Aorta (tissue), 5 donors: Measurements from ENCODE around the gene HSF2BP. TPM values are rescaled to one million over a fixed set of nuclear protein-coding genes. Genes with fewer than 3 reads are reported as not detected.
"Not testable (repeated sequence)": the region's sequence is repeated elsewhere in the genome, so short reads cannot be mapped to it uniquely, and the experiment has no call there.

Source experiments
- ATAC-seq: fragments of 200-7000 bp; cut with Tn5 transposase; one replicate; pipeline ENCODE4 v1.9.1; 2022; ENCODE audit warnings: moderate library complexity; ENCODE audit not compliant: low FRiP score
- DNase-seq, 2 donors: peaks; one replicate each; pipeline ENCODE4 v3.0.0-alpha.2; 2020
- H3K27ac ChIP-seq, 2 donors: one replicate each; pipeline ENCODE4 v1.5.1; 2013; ENCODE audit warnings: low read length in 2 of 2, mild to moderate bottlenecking in 2 of 2, moderate library complexity in 2 of 2, control low read depth in 1 of 2, inconsistent platforms in 1 of 2, low read depth in 1 of 2
- H3K27me3 ChIP-seq, 2 donors: one replicate each; pipeline ENCODE4 v1.6.1; 2013; ENCODE audit warnings: control low read depth in 1 of 2, low read length in 1 of 2, mild to moderate bottlenecking in 1 of 2, moderate library complexity in 1 of 2; ENCODE audit not compliant: insufficient read depth in 2 of 2, control insufficient read depth in 1 of 2
- H3K36me3 ChIP-seq, 2 donors: one replicate each; pipeline ENCODE4 v1.6.1; 2013; ENCODE audit warnings: control low read depth in 1 of 2, low read length in 1 of 2, mild to moderate bottlenecking in 1 of 2; ENCODE audit not compliant: insufficient read depth in 2 of 2, control insufficient read depth in 1 of 2
- H3K4me1 ChIP-seq, 2 donors: one replicate each; pipeline ENCODE4 v1.6.1; 2013; ENCODE audit warnings: low read length in 2 of 2, control low read depth in 1 of 2, mild to moderate bottlenecking in 1 of 2, moderate library complexity in 1 of 2; ENCODE audit not compliant: insufficient read depth in 2 of 2, control insufficient read depth in 1 of 2
- H3K4me3 ChIP-seq, 2 donors: one replicate each; pipeline ENCODE4 v1.5.1; 2013; ENCODE audit warnings: low read length in 2 of 2, control low read depth in 1 of 2, mild to moderate bottlenecking in 1 of 2
- H3K9me3 ChIP-seq: one replicate; pipeline ENCODE4 v1.6.1; 2013; ENCODE audit warnings: mild to moderate bottlenecking, low read length; ENCODE audit not compliant: control insufficient read depth
- WGBS, 2 donors: extraction: QIAGEN DNeasy Blood & Tissue Kit; methylation state at CpG; one replicate each; pipeline ENCODE4 v1.1.7; 2013; 5-methylcytosine and 5-hydroxymethylcytosine counted together
- intact Hi-C, 2 donors: fragments of 100-400 bp; cut with DNase I; formaldehyde crosslinking; loops; one replicate each; pipeline versions ENCODE4 v1.14.2 to v1.15.0; 2022
- polyA plus RNA-seq, 2 donors: library from polyadenylated mRNA; stranded (reverse); fragments of 200-250 nt; gene quantifications; one replicate each; pipeline ENCODE4 v1.2.3, GENCODE V29; 2013
- total RNA-seq, 2 donors: library from RNA; stranded (reverse); fragmentation: NEBNext Ultra II Directional; extraction: Animal tissue kit (Norgen Biotek cat#: 25700); gene quantifications; one replicate each; pipeline ENCODE4 v1.2.1, GENCODE V29; 2021
- donor health status: healthy with polysubstance abuse.
- donor health status: Bipolar disorder and iron deficiency.
- donor health status: DM: no; HTN: no; CAD: no.
- donor health status: DM: no; HTN: no; CAD: no.
- donor health status: DM: yes; HTN: yes; CAD: no.

HSF2BP gene
- total and polyA plus RNA-seq, 4 donors, result 0.51 TPM; not detected in 3

DNA sequence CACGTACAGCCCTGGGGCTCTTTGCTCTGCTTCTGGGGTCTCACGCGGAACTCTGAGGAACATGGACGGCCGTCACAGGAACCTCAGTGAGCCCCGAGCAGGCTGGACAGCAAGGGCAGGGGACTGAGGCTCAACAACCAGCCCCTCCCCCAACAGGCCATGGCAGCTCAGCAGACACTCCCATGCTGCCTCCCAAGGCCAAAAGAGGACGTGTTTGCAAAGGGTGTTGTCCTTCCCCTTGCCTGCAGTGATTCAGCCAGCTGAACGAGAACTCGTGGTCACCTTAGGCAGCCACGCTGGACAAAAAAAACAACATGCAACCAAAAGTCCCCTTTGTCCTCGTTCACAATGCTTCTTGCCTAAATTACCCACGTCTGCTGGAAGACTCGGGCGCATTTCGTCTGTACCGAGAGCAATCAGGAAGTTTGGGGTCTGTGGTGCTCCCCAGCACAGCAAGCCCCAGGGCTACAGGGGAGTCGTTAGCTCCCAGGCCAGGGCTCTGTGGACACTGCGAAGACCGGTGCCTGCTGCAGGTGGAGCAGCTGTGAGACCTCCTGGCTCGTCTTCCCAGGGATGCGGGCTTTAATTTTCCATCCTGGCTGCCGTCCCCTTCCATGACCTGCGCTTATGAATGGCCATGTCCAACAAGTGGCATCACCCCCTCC is 156.7 kb downstream of the HSF2BP start:
- H3K4me3 ChIP-seq, DNase-seq, H3K4me1 ChIP-seq, H3K36me3 ChIP-seq, H3K27me3 ChIP-seq, ATAC-seq, H3K9me3 ChIP-seq, intact Hi-C loops, H3K27ac ChIP-seq: not testable (repeated sequence)
- no CpG with 5 or more reads among the region's 23 CpGs for WGBS, 2 donors

DNA sequence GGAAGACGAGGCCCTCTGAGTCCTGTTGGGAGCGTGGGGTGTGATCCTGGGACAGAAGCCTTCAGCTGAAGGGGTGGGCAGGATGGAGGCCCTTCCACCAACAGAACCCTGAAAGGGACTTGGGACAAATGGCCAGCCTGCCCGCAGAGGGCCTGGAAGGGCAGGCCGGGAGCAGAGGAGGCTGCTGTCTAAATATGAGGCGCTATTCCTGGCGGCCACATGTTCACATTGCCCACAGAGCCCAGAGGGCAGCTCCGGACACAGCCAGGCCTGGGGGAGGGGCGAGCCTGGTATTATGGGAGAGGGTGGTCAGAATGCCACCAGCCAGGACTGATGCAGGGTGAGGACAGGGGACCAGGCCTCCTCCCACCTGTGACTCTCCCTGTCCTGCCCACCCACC is 160.4 kb downstream of the HSF2BP start:
- H3K36me3 ChIP-seq, H3K4me3 ChIP-seq, H3K4me1 ChIP-seq, ATAC-seq, H3K27ac ChIP-seq, H3K27me3 ChIP-seq, intact Hi-C loops, H3K9me3 ChIP-seq, DNase-seq: not testable (repeated sequence)
- 80 to 97% methylated on average over 1 to 2 of the region's 8 CpGs for WGBS, 2 donors

DNA sequence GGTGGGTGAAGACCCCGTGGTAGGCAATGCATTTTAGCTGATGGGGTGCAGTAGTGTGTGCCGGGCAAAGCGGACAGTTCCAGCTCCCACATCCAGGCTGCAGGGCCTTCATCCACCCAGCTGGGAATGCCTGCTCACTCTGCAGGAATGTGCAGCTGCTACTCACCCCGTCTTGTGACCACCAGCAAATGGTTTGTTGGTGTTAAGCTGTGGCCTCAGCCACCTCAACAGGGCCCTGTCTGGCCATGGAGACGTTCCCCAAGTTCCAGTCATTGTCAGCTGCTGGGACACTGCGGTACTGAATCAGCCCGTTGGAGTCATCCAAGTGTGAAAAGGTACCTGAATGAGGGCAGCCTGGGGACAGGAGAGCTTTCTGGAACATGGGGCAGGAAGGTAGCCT is 161.2 kb downstream of the HSF2BP start:
- DNase-seq, ATAC-seq, intact Hi-C loops, H3K36me3 ChIP-seq, H3K27ac ChIP-seq, H3K4me1 ChIP-seq, H3K9me3 ChIP-seq, H3K27me3 ChIP-seq, H3K4me3 ChIP-seq: not testable (repeated sequence)
- WGBS, 2 donors, result no CpG with 5 or more reads among the region's 7 CpGs

DNA sequence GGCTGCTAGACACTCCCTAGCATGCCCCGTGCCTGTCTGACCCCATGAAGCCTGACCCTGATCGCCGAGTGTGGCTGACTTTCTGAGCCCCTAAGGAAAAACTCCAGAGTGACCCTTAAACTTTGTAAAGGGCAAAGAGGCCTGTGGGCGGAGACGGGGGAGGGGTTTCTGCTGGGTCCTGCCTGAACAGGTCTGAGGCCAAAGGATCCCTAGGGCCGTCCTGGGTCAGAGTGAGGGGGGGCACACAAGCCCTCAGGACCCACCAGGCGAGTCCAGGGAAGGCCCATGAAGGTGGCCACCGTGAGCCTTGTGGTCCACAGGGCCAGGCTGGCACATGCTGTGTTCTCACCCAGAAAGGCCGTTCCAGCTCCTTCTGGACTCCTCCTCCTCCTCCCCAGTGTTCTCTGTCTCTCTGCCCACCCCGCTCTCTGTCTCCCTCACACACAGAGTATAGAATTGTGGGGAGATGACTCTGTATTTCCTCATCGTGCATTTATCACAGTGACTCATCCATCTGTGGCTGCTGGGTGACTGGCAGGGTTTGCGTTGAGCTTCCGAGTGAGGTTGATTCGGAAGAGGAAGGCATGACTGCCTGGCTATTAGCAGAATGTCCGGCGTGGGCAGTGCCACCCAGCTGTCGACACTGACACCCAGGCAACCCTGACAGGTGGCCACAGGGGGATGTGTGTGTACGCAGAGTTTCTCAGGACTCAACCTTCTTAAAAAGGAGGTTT is 164.8 kb downstream of the HSF2BP start:
- ATAC-seq, intact Hi-C loops, H3K4me1 ChIP-seq, H3K27me3 ChIP-seq, H3K36me3 ChIP-seq, H3K27ac ChIP-seq, H3K4me3 ChIP-seq, H3K9me3 ChIP-seq: not testable (repeated sequence)
- WGBS, 2 donors, result 85 to 89% methylated on average over 4 to 5 of the region's 18 CpGs
- peak in 1 of 2 donors; percentile 5 for DNase-seq

DNA sequence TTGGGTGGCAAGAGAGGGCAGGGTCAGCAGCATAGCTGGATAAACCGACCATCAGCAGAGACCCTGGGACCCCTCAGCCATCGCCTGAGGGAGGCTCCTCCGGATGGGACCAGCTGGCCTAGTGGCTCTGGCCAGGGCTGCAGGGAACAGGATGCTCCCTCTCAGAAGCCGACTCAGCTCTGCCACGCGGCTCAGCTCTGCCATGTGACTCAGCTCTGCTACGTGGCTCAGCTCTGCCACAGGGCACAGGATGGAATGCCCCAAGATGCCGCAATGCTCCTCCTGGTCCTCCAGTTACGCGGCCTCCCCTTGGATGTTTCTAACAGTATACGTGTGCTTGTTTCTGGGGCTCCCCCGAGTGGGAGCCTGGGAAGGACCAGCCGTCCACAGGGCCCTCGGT is 165.8 kb downstream of the HSF2BP start:
- H3K27ac ChIP-seq, H3K9me3 ChIP-seq, intact Hi-C loops, H3K36me3 ChIP-seq, ATAC-seq, H3K4me3 ChIP-seq, H3K4me1 ChIP-seq, H3K27me3 ChIP-seq: not testable (repeated sequence)
- 92 to 100% methylated on average over 1 to 4 of the region's 14 CpGs for WGBS, 2 donors
- peak in 1 of 2 donors; percentile 3 for DNase-seq

DNA sequence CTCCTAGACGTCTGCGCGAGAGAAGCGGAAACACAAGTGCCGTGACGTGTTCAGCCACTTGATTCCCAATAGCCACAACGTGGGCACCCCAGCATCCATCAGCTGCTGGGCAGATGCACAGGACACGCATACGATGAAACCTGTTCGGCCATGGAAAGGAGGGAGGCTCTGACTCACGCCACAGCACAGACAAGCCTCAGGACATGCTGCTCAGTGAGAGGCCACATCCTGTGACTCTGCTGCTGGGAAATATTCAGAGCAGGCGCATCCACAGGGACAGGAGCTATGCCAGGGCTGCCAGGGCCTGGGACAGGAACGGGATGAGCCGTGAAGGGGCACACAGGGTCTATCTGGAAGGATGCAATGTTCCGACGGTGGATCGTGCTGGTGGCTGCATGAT is 171.1 kb downstream of the HSF2BP start:
- no CpG with 5 or more reads among the region's 17 CpGs for WGBS, 2 donors
- H3K27ac ChIP-seq, intact Hi-C loops, H3K4me3 ChIP-seq, H3K36me3 ChIP-seq, ATAC-seq, H3K9me3 ChIP-seq, H3K4me1 ChIP-seq, DNase-seq, H3K27me3 ChIP-seq: not testable (repeated sequence)

DNA sequence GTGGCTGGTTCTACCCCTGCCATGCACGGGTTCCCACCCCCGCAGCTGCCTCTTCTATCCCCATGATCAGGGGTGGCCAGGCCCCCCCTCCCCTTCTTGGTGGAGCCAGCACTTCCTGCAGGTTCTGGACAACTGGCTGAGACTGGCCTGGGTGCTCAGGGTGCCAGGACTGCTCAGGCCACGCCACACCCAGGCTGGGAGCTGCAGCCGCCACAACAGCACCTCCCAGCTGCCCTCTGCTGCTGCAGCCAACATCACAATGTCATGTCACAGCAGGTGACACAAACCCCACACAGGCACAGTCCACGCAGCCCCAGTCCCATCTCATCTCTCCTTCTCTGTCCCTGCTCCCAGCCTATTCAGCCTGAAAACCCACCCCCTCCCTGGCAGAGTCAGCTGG is 173.2 kb downstream of the HSF2BP start:
- H3K36me3 ChIP-seq, DNase-seq, H3K4me1 ChIP-seq, H3K27me3 ChIP-seq, H3K27ac ChIP-seq, H3K9me3 ChIP-seq, intact Hi-C loops, ATAC-seq, H3K4me3 ChIP-seq: not testable (repeated sequence)
- no CpG with 5 or more reads among the region's 5 CpGs for WGBS, 2 donors

DNA sequence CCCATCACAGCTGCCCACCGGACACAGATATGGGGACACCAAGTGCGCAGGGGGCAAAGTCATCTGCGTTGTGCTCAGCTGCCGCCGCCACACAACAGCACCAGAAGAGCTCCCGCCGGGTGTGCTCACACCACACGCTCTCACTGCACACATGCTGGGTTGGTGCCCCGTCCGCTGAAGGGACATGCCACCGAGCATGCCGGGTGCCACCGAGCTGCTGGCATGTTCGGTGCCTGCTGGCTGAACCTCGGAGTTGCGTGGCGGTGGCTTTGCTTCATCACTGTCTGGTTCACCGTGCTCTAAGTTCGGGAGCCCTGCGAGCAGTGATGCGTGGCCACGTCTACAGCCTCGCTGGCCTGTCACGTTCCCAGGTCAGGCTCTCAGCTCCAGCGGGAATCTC is 174.3 kb downstream of the HSF2BP start:
- H3K27me3 ChIP-seq, H3K4me1 ChIP-seq, ATAC-seq, H3K36me3 ChIP-seq, H3K4me3 ChIP-seq, DNase-seq, H3K27ac ChIP-seq, intact Hi-C loops, H3K9me3 ChIP-seq: not testable (repeated sequence)
- no CpG with 5 or more reads among the region's 25 CpGs for WGBS, 2 donors

DNA sequence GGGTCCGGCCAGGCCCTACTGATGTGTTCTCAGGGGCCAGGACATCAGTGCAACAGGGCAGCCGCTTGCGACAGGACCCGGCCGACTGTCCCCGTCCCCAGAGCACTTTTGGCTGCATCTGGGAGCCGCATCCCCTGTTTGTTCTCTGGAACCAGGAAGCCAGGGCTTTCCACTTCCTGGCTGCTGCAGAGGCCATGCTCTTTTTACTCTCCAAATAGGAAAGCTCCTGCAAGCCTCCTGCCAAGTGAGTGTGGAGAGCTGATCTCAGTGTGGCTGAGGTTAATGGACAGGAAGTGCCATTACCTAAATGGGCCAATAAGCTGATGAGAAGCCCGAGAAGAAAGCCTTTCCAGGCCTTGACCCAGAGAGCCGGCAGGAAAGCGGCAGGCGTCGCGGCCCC is 180.1 kb downstream of the HSF2BP start:
- H3K36me3 ChIP-seq, H3K27ac ChIP-seq, DNase-seq, H3K4me1 ChIP-seq, H3K27me3 ChIP-seq, intact Hi-C loops, H3K4me3 ChIP-seq, H3K9me3 ChIP-seq: not testable (repeated sequence)
- ATAC-seq, result peak; percentile 33
- WGBS, 2 donors, result no CpG with 5 or more reads among the region's 13 CpGs
